GM21825 (cell line): ENCODE data around the gene TPST2.
A peak's percentile ranks its signal among the peaks of the same experiment; 100 is the strongest.
"Not testable (repeated sequence)": the region's sequence is repeated elsewhere in the genome, so short reads cannot be mapped to it uniquely, and the experiment has no call there.

Experiments used
- ATAC-seq: cut with Tn5 transposase; IDR thresholded peaks from one replicate; pipeline ENCODE4 v1.9.1; 2021; ENCODE audit warnings: mild to moderate bottlenecking, moderate library complexity; ENCODE audit not compliant: unreplicated experiment

Gene TPST2

DNA sequence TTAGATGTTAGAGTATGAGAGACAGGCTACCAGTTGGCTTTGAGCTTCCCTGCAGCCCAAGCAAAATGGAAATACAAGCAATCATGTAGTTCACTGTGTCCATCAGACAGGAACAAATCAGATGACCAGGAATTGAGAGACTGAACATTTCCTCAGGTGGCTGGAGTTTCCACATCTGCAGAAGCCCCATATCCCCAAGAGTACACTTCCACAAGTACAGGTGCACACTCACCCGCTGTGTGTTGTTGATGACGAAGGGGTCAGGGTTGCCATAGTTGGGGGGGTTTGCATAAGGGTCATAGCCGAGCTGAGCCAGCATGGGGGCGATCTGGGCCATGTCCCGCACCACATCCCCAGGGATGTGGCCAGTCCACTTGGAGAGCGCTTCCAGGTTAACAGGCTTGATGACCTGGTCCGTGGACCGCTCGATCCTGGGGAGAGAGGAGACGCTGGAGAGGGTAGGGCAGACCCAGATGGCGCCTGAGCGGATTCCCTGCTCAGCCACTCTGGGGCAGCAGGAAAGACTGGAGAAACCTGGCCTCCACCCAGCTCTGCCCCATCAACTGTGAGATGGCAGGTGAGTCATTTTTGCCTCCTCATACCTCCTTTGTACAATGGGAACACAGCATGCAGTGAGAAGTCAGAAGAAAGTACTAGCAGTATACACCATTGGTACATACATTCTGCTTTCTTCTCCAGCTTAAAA is 53.7 kb downstream of the TPST2 start:
- no peak for ATAC-seq

DNA sequence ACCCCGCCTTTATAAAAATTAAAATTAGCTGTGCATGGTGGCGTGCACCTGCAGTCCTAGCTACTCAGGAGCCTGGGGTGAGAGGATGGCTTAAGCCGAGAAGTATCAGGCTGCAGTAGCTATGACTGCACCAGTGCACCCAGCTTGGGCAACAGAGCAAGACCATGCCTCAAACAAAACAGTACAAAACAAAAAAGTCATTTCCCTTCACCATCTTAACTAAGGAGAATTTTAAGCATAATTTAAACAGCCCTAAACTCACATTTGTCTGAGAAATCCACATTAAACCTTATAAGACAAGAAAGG is 54.4 kb downstream of the TPST2 start:
- ATAC-seq = no peak

DNA sequence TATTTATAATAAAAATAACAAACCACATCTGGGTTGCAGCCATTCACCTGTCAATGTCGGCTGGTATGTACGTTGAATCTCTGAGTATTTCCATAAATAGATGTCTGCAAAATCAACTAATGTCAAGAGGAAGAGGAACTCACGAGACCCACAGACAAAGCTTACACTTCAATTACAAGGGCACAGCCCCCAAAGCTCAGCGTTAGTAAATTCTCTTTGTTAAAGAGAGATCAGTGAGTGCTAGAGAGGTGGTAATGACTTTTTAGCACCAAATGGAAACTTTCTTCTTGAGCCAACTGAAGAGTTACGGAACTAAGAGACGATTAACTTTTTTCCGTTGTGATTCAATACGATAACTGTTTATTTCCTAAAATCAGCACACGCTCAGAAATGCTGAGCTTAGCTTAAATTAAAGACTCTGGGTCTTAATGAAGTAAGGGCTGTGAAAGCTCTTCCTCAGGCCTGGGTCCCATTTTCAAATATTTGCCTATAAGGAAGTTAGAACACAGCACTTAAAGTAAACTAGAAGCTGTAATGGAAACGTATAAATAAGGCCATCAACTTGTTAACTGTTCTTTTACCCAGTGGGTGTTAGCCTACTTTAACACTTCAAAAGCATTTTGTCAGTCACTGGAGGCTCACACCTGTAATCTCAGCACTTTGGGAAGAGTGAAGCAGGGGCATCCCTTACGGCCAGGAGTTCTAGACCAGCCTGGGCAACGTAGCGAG is 54.9 kb downstream of the TPST2 start:
- no peak for ATAC-seq

DNA sequence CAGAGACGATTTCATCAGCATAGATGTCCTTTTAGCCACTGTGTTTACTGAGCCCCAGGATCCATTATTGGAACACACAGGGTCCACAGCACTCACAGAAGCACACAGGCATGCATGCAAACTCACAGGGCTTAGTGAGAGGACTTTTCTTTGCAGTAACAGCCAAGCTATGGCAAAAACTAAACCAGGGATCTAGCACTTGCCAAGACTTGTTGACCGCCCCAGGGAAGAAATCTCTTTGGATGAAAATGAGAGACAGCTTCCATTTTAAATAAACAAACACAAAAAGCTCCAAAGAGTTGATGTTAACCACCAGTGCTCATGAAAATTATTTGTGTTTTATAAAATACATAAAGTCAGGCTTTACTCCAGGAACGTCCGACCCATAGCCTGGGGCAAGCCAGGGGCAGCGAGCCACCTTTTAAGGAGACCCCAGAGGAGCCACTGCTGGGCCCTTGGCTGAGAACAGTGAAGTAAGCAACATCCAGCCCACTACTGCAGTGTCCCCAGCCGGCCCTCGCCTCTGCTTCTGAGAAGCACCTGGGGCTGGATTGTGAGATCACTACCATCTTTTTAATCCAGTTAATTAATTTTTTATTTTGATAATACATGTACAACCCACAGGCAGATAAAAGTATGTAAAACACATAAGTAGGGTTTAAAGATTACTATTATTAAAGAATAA is 55.6 kb downstream of the TPST2 start:
- no peak for ATAC-seq

DNA sequence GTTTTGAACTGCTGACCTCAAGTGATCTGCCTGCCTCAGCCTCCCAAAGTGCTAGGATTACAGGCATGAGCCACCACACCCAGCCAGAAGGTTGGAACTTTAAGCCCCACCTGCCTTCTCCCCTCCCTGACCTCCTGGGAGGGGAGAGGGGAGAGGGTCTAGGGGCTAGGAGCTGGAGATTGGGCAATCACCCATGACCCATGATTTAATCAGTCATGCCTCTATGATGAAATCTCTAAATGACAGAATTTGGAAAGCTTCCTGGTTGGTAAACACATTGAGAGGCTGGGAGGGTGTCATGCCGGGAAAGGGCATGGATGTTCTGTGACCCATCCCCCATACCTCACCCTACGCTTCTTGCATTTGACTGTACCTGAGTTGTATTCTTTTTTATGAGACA is 60.6 kb downstream of the TPST2 start:
- ATAC-seq = no peak

DNA sequence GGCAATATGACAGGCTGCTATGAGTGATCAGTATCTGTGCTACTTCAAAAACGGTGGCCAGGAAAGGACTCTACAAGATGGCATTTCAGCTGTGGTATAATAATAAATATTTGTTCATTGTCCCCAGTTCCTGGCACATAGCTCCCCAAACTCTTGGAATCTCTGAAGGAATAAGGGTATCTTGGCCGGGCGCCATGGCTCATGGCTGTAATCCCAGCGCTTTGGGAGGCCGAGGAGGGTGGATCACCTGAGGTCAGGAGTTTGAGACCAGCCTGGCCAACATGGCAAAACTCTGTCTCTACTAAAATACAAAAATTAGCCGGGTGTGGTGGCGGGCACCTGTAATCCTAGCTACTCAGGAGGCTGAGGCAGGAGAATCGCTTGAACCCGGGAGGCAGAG is 61.4 kb downstream of the TPST2 start:
- not testable (repeated sequence) for ATAC-seq

DNA sequence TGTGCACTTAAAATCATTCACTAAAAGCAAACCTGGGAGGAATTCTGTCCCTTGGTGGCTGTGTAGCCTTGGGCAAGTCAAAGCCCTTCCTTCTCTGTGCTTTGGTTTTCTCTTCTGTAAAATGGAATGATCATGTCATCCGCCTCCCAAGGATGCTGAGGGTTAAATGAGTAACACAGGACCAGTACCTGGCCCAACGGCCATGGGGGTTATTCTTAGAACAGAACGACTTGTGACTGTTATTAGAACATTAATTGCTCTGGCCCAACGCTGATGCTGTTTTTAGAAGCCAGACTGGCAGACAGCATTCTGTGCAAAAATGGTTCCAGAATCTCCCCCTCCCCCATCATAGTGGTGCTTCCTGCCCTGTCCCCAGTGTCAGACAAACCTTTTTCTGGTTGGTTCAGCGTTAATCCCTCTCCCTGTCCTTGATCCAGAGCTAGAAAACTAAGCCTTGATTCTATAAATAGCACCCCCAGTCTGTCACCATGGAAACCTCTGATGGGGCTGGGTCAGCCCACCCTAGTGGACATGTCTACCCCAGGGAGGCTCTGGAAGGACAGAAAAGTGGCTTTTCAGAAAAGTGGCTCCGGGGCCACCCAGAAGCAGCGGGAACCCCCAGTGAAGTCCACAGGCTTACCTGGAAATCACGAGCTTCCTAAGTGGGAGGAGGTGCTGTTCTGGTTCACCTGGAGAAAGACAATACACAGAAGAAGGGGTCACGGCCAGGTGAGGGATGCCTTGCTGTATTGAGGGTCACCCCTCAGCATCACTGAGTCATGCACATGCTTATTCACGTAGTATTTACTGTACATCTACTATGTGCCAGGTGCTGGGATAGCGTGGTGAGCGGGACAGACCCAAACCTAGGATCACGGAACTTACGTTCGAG is 62.1 kb downstream of the TPST2 start:
- ATAC-seq = no peak

DNA sequence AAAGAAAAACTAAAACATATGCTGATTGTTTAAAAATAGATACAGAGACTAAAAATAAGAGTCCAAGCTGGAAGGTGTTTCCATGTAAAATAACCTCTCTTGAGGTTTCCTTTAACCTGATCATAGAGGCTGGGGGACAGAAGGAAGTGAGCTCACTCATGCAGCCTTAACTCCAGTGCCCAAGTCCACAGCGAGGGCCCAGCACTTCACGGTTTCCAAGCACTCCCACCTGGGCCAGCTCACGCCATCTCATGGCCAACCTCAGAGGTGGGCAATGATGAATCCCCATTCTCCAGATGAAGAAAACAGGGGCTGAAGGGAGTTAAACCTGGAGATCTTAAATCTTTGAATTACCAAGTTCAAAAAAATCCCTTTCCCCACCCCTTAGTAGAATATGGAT is 62.8 kb downstream of the TPST2 start:
- no peak for ATAC-seq

DNA sequence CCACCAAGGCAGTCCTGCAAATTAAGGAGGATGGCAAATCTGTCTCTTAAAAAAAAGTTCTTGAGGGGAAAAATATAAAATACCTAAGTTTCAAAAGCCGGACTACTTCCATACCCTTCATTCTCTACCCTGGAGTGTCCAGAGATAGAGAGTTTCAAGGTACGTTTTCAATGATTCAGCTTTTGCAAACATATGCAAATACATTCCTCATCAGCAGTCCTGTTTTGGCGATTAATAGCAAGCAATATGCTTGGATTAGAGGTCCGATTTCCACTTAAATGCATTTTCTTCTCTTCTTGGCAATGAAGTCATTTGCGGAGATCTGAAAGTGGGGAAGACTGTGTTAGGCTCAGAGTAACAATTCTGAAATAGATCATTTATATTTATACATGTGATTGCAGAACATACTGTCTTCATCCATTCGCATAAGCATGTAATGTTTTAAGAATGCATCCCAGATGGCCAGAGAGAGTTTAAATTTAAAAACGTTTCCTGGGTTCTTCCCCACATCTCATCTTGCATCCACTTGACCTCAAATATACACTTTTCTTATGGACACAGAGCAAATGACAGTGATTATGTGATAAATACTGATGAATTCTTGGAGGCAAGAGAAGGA is 63.9 kb downstream of the TPST2 start:
- ATAC-seq = no peak

DNA sequence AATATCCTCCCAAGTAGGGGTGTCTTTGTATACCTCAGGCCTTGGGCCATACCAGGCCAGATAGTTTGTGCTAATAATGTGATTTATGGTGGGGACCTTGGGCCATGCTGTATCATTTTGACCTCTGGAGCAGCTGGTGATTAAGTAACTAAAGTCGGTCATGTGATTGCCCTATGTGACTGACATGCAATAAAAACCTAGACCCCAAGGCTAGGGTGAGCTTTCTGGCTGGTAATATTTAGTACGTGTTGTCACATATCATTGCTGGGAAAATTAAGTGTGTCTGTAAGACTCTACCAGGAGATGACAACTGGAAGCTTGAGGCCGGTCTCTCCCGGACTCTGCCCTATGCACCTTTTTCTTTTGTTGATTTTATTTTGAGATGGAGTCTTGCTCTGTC is 65.1 kb downstream of the TPST2 start:
- ATAC-seq = no peak

DNA sequence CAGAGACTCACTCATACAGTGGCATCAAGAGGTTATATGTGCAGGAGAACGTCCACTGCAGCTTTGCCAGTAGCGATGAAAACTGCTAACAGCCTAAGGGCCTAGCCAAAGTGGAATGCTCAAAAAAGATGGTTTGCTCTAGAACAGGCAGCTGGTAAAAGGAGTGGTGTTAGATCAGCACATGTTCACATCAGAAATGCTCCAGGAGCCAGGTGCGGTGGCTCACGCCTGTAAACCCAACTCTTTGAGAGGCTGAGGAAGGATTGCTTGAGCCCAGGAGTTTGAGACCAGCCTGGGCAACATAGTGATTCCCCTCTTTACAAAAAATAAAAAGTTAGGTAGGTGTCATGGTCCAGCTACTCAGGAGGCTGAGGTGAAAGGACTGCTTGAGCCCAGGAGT is 67.3 kb downstream of the TPST2 start:
- ATAC-seq = no peak

DNA sequence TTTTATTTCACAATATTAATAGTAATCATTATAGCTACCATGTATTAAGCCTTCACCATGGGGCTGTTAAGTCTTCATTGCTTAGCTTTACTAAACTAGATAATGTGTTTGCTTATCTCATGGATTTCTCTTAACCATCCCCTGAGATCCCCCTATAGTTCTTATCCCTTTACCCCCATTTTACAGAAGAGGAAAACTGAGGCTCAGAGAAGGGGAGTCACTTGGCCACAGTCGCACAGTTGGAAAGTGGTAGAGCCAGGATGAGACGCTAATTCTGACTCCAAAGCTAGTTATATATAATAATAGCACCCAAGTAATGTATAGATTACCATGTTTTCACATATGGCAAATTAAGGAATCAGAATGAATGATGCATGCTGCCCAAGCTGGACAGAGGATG is 67.9 kb downstream of the TPST2 start:
- ATAC-seq = no peak

DNA sequence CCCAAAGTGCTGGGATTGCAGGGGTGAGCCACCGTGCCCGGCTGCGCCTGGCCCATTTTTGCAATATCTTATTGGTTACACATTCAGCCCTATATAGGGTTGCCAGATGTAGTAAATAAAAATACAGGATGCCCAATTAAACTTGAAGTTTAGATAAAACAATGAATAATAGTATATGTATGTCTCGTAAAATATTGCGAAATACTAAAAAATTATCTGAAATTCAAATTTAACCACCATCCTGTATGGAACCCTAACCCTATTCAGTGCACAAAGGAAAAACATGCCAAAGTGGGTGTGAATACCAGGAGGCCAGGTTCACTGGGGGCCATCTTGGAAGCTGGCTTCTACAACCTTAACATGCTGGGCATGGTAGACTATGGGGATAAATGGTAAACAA is 72.5 kb downstream of the TPST2 start:
- ATAC-seq = no peak

DNA sequence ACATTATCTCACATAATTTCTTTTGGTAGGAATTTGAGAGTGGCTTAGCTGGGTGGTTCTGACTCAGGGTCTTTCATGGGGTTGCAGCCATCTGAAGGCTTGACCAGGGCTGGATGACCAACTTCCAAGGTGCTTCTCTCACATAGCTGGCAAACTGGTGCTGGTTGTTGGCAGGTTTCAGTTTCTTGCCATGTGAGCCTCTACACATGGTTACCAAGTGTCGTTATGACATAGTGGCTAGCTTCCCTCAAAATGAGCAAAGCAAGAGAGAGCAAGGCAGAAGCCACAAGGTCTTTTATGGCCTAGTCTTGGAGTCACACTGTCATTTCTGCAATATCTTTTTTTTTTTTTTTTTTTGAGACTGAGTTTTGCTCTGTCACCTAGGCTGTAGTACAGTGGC is 73.4 kb downstream of the TPST2 start:
- no peak for ATAC-seq

DNA sequence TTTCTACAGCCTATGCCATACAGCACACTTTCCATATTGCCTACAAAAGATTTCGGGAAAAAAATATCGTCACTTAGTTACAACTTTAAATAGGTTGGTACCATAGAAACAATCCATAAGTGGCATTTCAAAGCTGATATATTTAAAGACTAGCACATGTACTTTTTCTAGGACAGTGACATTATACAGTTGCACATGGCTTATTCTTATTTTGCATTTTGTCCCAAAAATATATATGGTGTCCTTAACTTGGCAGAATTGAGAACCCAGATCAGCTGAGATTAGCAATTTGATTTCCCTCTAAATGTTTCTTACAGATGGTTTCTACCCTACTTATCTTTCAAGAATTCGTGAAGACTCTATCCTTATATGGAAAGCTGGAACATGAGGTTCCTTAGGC is 74.0 kb downstream of the TPST2 start:
- no peak for ATAC-seq

DNA sequence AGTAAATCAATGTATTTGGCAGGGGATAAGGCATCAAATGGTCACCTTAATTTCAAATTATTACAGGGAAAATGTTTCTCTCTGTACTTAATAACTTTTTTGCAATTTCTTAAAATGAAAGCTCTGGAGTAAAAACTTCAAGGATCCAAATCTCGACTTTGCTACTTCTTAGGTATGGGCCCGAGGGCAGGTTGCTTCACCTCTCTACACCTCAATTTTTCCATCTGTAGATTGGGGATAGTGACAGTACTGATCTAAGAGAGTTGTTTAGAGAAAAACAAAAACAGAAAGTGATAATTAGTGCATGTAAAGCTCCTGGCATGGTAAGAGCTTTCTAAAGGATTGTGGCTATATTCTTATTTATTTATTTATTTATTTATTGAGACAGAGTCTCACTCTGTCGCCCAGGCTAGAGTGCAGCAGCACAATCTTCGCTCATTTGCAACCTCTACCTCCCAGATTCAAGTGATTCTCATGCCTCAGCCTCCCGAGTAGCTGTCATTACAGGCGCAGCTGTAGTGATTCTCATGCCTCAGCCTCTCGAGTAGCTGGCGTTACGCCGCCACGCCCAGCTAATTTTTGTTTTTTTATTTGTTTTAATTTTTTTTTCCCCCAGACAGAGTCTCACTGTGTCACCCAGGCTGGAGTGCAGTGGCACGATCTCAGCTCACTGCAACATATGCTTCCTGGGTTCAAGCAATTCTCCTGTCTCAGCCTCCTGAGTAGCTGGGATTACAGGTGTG is 75.3 kb downstream of the TPST2 start:
- no peak for ATAC-seq

DNA sequence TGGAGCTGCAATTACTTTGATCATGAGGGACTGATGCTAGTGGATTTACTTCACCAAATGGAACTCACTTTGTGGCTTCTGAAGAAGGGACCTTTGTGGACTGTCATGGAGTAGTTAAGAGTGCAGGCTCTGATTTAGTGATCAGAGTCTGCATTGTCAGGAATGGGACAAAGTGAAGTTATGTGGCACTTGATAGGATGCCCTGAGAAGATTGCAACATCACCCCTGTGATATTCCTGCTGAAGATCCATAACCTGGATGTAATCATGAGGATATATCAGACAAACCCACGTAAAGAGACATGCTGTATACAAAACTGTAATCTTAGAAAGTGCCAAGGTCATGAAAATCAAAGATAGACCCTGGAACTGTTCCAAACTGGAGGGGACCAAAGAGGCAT is 76.1 kb downstream of the TPST2 start:
- no peak for ATAC-seq

DNA sequence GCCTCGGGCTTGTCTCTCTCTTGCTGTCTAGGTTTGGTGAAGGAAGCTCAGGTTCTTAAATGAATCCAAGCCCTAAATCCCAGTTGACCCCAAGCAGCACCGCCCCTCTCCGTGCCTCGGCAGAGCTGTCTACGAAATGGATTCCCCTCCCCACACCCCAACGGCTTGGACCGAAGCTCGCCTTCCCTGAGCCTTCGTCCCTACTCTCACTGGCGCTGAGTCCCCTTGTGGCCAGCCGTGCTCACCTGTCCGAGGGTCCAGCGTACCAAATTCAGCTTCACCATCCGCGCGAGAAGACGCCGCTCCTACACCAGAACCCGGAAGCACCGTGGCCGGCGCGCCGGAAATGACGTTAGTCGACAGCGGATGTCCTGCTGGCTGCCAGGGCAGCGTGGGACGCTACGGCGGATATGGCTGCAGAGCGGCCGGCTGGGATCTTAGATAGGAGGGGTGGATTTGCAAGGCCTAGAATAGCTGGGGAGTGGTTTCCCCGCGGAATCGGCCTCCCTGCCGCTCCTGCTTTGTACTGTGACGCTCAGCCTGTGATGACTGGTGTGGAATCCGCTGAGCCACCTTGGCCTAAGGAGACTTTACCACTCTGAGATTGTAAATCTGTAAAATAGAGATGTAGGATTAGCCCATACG is 77.7 kb downstream of the TPST2 start, which contains the start of gene TFIP11:
Gene TFIP11, minus strand, starts transcription at position 325 of the 645 bp plus-strand sequence. CDS start 2,201 bp downstream, outside the sequence.
- ATAC-seq = peak; percentile 82

DNA sequence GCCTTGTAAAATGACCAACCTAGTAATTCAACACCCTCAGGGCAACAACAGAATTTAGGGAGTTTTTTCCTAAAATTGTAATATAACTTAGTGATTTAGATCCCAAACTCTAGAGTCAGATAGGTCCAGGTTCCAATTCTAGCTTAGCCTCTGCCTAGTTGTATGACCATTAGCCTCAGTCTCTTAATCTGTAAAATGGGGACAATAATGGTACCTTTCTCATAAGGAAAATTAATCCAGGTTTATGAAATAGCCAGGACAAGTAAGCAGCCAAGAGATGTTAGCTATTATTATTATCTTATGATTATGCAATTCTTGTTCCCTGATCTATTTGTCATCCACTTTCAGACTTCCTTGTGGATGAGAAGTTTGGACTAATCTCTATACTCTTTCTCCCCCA is 81.8 kb downstream of the TPST2 start:
- ATAC-seq = no peak

DNA sequence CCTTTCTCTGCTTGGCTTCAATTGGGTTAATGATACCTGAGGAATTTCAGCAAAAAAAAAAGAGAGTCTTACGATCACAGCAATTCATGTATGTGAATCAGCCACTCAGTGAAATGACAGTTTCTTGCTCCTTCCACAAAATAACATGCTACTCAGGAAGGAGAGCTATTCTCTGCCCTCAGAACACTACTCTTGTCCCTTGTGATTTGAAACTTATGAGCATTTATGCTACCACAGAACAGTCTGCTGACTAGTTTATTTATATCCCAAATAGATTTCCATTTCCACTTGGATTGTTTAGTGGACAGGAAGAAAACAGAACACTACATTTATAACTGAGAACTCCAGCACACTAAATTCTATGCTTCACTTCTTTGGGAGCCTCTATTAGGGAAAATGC is 86.2 kb downstream of the TPST2 start:
- no peak for ATAC-seq
